A549 (cell line): ENCODE data around the gene FAM180A.

Experiments
- MAFK ChIP-seq: fragments of 450-650 bp; IDR thresholded peaks from 2 replicates; pipeline ENCODE4 v1.6.1; 2014; ENCODE audit not compliant: partially characterized antibody
- TF ChIP-seq, protein P1 (sequence below): fragments of >200 bp; sonication (Bioruptor Twin); formaldehyde crosslinking; IDR thresholded peaks from 3 replicates; pipeline ENCODE4 v1.5.1; 2016
- TF ChIP-seq, protein P2 (sequence below): fragments of 450-650 bp; IDR thresholded peaks from 2 replicates; pipeline ENCODE4 v1.6.1; 2014; ENCODE audit warnings: antibody characterized with exemption

- TF ChIP-seq, protein P1, sequence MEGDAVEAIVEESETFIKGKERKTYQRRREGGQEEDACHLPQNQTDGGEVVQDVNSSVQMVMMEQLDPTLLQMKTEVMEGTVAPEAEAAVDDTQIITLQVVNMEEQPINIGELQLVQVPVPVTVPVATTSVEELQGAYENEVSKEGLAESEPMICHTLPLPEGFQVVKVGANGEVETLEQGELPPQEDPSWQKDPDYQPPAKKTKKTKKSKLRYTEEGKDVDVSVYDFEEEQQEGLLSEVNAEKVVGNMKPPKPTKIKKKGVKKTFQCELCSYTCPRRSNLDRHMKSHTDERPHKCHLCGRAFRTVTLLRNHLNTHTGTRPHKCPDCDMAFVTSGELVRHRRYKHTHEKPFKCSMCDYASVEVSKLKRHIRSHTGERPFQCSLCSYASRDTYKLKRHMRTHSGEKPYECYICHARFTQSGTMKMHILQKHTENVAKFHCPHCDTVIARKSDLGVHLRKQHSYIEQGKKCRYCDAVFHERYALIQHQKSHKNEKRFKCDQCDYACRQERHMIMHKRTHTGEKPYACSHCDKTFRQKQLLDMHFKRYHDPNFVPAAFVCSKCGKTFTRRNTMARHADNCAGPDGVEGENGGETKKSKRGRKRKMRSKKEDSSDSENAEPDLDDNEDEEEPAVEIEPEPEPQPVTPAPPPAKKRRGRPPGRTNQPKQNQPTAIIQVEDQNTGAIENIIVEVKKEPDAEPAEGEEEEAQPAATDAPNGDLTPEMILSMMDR, result no peak
- TF ChIP-seq, protein P2, sequence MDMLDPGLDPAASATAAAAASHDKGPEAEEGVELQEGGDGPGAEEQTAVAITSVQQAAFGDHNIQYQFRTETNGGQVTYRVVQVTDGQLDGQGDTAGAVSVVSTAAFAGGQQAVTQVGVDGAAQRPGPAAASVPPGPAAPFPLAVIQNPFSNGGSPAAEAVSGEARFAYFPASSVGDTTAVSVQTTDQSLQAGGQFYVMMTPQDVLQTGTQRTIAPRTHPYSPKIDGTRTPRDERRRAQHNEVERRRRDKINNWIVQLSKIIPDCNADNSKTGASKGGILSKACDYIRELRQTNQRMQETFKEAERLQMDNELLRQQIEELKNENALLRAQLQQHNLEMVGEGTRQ, result no peak
- TF ChIP-seq MAFK, result no peak
Measured at GRCh38 chr7:135715673-135716072, 32.9 kb downstream of the FAM180A start.
